Calu3 (cell line): Measurements from ENCODE around the gene PPP1R9B. TPM values are rescaled to one million over a fixed set of nuclear protein-coding genes. Genes with fewer than 3 reads are reported as not detected.

Experiments used
- BruUV-seq: library from RNA; stranded (reverse); fragments of 400-500 nt; replicated peaks from 2 replicates; lab custom pipeline; 2021; lab: Mats Ljungman, UMichigan
- CTCF ChIA-PET: fragments of 300-600 bp; sonication (Branson Sonifier 250); formaldehyde crosslinking; loops from one replicate; lab custom pipeline; 2022; ENCODE audit warnings: antibody characterized with exemption; lab: Charles Lee
- DNase-seq: peaks from one replicate; pipeline ENCODE4 v3.0.0; 2022
- H3K27ac Mint-ChIP-seq: one replicate; pipeline ENCODE4 v1.8.0; 2022; ENCODE audit warnings: mixed read lengths; ENCODE audit not compliant: unreplicated experiment
- H3K27me3 Mint-ChIP-seq: one replicate; pipeline ENCODE4 v1.8.0; 2022; ENCODE audit warnings: mixed read lengths; ENCODE audit not compliant: unreplicated experiment
- H3K36me3 Mint-ChIP-seq: one replicate; pipeline ENCODE4 v1.8.0; 2022; ENCODE audit warnings: mild to moderate bottlenecking, moderate library complexity, mixed read lengths; ENCODE audit not compliant: insufficient read depth, unreplicated experiment
- H3K4me1 Mint-ChIP-seq: one replicate; pipeline ENCODE4 v1.8.0; 2022; ENCODE audit warnings: mild to moderate bottlenecking, low read depth, mixed read lengths; ENCODE audit not compliant: unreplicated experiment
- H3K4me3 Mint-ChIP-seq: one replicate; pipeline ENCODE4 v1.8.0; 2022; ENCODE audit warnings: mild to moderate bottlenecking, low read depth, moderate library complexity, mixed read lengths; ENCODE audit not compliant: unreplicated experiment
- H3K9me3 Mint-ChIP-seq: one replicate; pipeline ENCODE4 v1.8.0; 2022; ENCODE audit warnings: low read depth, mixed read lengths; ENCODE audit not compliant: unreplicated experiment
- CTCF ChIP-seq: fragments of 200-600 bp; IDR thresholded peaks from one replicate; pipeline ENCODE4 v1.8.0; 2022; ENCODE audit warnings: antibody characterized with exemption; ENCODE audit not compliant: unreplicated experiment
- intact Hi-C: fragments of 100-400 bp; cut with micrococcal nuclease; formaldehyde crosslinking; loops from one replicate; pipeline ENCODE4 v1.10.0; 2022; ENCODE audit not compliant: unreplicated experiment
- total RNA-seq: library from RNA; stranded (reverse); gene quantifications from 2 replicates; pipeline ENCODE4 v1.2.3, GENCODE V29; 2022

PPP1R9B gene
- total RNA-seq, 1 experiment from 2014 or later, result 74.3 TPM

- BruUV-seq, result no TSS peak
- H3K9me3 Mint-ChIP-seq, result no peaks in the 10 kb centered on the region
- no peaks in the 10 kb centered on the region for H3K27me3 Mint-ChIP-seq
- DNase-seq, result no peak
- peaks cover 75% of the 10 kb centered on the region for H3K36me3 Mint-ChIP-seq
- intact Hi-C loops, result no loop called here
- H3K27ac Mint-ChIP-seq, result no peak overlapping the region
- no peak for TF ChIP-seq CTCF
- CTCF ChIA-PET, result interaction anchor here (0.6 to 1.1 kb wide), 2 partner anchors 14 to 123 kb away, joined by 3 to 4 read pairs; no protein-coding TSS in a partner anchor
- peaks cover 37% of the 10 kb centered on the region for H3K4me1 Mint-ChIP-seq
- H3K4me3 Mint-ChIP-seq, result no peak overlapping the region
These were observed 4.8 kb downstream of the PPP1R9B start for GRCh38 chr17:50145532-50146229.

- no peak for TF ChIP-seq CTCF
- peaks cover 75% of the 10 kb centered on the region for H3K36me3 Mint-ChIP-seq
- peaks cover 37% of the 10 kb centered on the region for H3K4me1 Mint-ChIP-seq
- H3K27me3 Mint-ChIP-seq, result no peaks in the 10 kb centered on the region
- H3K4me3 Mint-ChIP-seq, result no peak overlapping the region
- no peaks in the 10 kb centered on the region for H3K9me3 Mint-ChIP-seq
- intact Hi-C loops, result no loop called here
- BruUV-seq, result no TSS peak
- CTCF ChIA-PET, result interaction anchor here (0.6 kb wide), 2 partner anchors 124 to 178 kb away, joined by 3 to 4 read pairs; no protein-coding TSS in a partner anchor
- H3K27ac Mint-ChIP-seq, result no peak overlapping the region
- DNase-seq, result no peak
These were observed 5.5 kb downstream of the PPP1R9B start for GRCh38 chr17:50144845-50145531.

- DNase-seq, result no peak
- Mint-ChIP-seq H3K4me1 (peaks cover 37% of the 10 kb centered on the region), H3K27me3 (no peaks in the 10 kb centered on the region), H3K4me3 (no peak overlapping the region), H3K27ac (no peak overlapping the region), H3K9me3 (no peaks in the 10 kb centered on the region), H3K36me3 (peaks cover 75% of the 10 kb centered on the region)
- BruUV-seq, result no TSS peak
- no peak for TF ChIP-seq CTCF
- intact Hi-C loops, result no loop called here
- CTCF ChIA-PET, result interaction anchor here (0.6 kb wide), 2 partner anchors 10 to 178 kb away, joined by 3 to 10 read pairs; no protein-coding TSS in a partner anchor
These were observed 6.1 kb downstream of the PPP1R9B start for GRCh38 chr17:50144355-50144754.

- CTCF ChIA-PET, result interaction anchor here (0.6 kb wide), 1 partner anchor 11 kb away, joined by 10 read pairs; no protein-coding TSS in a partner anchor
- no TSS peak for BruUV-seq
- no peak for TF ChIP-seq CTCF
- Mint-ChIP-seq H3K4me3 (no peak overlapping the region), H3K27ac (no peak overlapping the region), H3K9me3 (no peaks in the 10 kb centered on the region), H3K27me3 (no peaks in the 10 kb centered on the region), H3K4me1 (peaks cover 35% of the 10 kb centered on the region), H3K36me3 (peaks cover 72% of the 10 kb centered on the region)
- DNase-seq, result no peak
- intact Hi-C loops, result no loop called here
These were observed 6.9 kb downstream of the PPP1R9B start for GRCh38 chr17:50143461-50144176.
